HCT116 (cell line): Measurements from ENCODE around the gene ZNF316. TPM values are rescaled to one million over a fixed set of nuclear protein-coding genes. Genes with fewer than 3 reads are reported as not detected.

Experiments
- ATAC-seq: fragments of 200-7000 bp; cut with Tn5 transposase; 2 replicates; pipeline ENCODE4 v1.9.1; 2020; ENCODE audit warnings: mild to moderate bottlenecking, moderate library complexity
- BruUV-seq: library from RNA; stranded (reverse); fragments of 400-500 nt; replicated peaks from 2 replicates; lab custom pipeline; 2021; lab: Mats Ljungman, UMichigan
- CTCF ChIA-PET: fragments of 300-600 bp; sonication (Branson Sonifier 250); formaldehyde crosslinking; loops from one replicate; lab custom pipeline; 2021; ENCODE audit warnings: antibody characterized with exemption; lab: Charles Lee
- POLR2A ChIA-PET: fragments of 300-600, 350-600 bp; sonication (Branson Sonifier 250); formaldehyde crosslinking; loops from one replicate; lab custom pipeline; 2021; ENCODE audit warnings: antibody characterized with exemption; lab: Charles Lee
- RAD21 ChIA-PET, 2 experiments: fragments of 300-600 bp; sonication (Branson Sonifier 250); formaldehyde crosslinking; loops; one replicate each; lab custom pipeline; 2023; ENCODE audit warnings: low total read pairs in 2 of 2; ENCODE audit not compliant: uncharacterized antibody in 2 of 2, unreplicated experiment in 2 of 2, low non-redundant PET in 1 of 2; lab: Charles Lee
- DNase-seq: peaks from one replicate; pipeline ENCODE4 v3.0.0-alpha.2; 2010; ENCODE audit warnings: low read depth, low spot score
- H2AFZ ChIP-seq: fragments of 200-600 bp; shearing (Covaris generic), sonication (generic); 2 replicates; pipeline ENCODE4 v1.6.1; 2017; ENCODE audit warnings: low read depth, mixed run types, mixed read lengths, antibody characterized with exemption, low read length; ENCODE audit not compliant: poor library complexity, severe bottlenecking
- H3K27ac ChIP-seq: 2 replicates; pipeline ENCODE4 v1.5.1; 2012; ENCODE audit warnings: low read depth, low read length
- H3K27me3 ChIP-seq: fragments of 200-600 bp; sonication (generic); 2 replicates; pipeline ENCODE4 v1.6.1; 2016; ENCODE audit warnings: mixed run types, low read length, mixed read lengths; ENCODE audit not compliant: insufficient read depth
- H3K36me3 ChIP-seq, 2 experiments: fragments of 200-500 bp in 1 of 2; fragments of 200-600 bp in 1 of 2; sonication (Bioruptor generic) in 1 of 2; sonication (generic) in 1 of 2; 2 replicates each; pipeline versions ENCODE4 v1.5.1 to v1.6.1; 2014 to 2016; ENCODE audit warnings: low read length in 2 of 2, inconsistent platforms in 1 of 2, mixed read lengths in 1 of 2, mixed run types in 1 of 2; ENCODE audit not compliant: insufficient read depth in 2 of 2, control insufficient read depth in 1 of 2
- H3K4me1 ChIP-seq, 2 experiments: fragments of 200-600 bp in 1 of 2; sonication (generic) in 1 of 2; 2 replicates each; pipeline versions ENCODE4 v1.5.1 to v1.6.1; 2012 to 2017; ENCODE audit warnings: low read length in 2 of 2, inconsistent platforms in 1 of 2, mild to moderate bottlenecking in 1 of 2, mixed read lengths in 1 of 2, mixed run types in 1 of 2, moderate library complexity in 1 of 2; ENCODE audit not compliant: insufficient read depth in 2 of 2, control insufficient read depth in 1 of 2
- H3K4me2 ChIP-seq: fragments of 200-600 bp; sonication (generic); 2 replicates; pipeline ENCODE4 v1.6.1; 2017; ENCODE audit warnings: mixed run types, low read length, mixed read lengths
- H3K4me3 ChIP-seq, 2 experiments: fragments of 200-600 bp in 1 of 2; sonication (generic) in 1 of 2; replicated peaks in 1 of 2; 2 replicates each; pipeline ENCODE4 v1.5.1; 2011 to 2016; ENCODE audit warnings: low read length in 2 of 2, control low read depth in 1 of 2, low read depth in 1 of 2, mild to moderate bottlenecking in 1 of 2, mixed read lengths in 1 of 2, mixed run types in 1 of 2
- H3K79me2 ChIP-seq: fragments of 200-600 bp; sonication (generic); 2 replicates; pipeline ENCODE4 v1.6.1; 2017; ENCODE audit warnings: mild to moderate bottlenecking, mixed run types, low read length, moderate library complexity, mixed read lengths; ENCODE audit not compliant: insufficient read depth
- H3K9ac ChIP-seq: fragments of 200-600 bp; sonication (generic); 2 replicates; pipeline ENCODE4 v1.6.1; 2016; ENCODE audit warnings: low read length, mixed read lengths
- H3K9me2 ChIP-seq: fragments of 200-600 bp; sonication (generic), shearing (Covaris generic); 2 replicates; pipeline ENCODE4 v1.6.1; 2017; ENCODE audit warnings: mixed run types, mild to moderate bottlenecking, moderate library complexity; ENCODE audit not compliant: insufficient read depth
- H3K9me3 ChIP-seq, 2 experiments: fragments of 200-500 bp in 1 of 2; fragments of 200-600 bp in 1 of 2; sonication (Bioruptor generic) in 1 of 2; sonication (generic) in 1 of 2; 2 replicates each; pipeline ENCODE4 v1.6.1; 2014 to 2017; ENCODE audit warnings: low read length in 2 of 2, mixed read lengths in 2 of 2, inconsistent platforms in 1 of 2, low read depth in 1 of 2, mild to moderate bottlenecking in 1 of 2, mixed run types in 1 of 2, moderate library complexity in 1 of 2; ENCODE audit not compliant: control insufficient read depth in 1 of 2, insufficient read depth in 1 of 2
- H4K20me1 ChIP-seq: fragments of 200-600 bp; sonication (generic), shearing (Covaris generic); 2 replicates; pipeline ENCODE4 v1.6.1; 2017; ENCODE audit warnings: mixed run types, mild to moderate bottlenecking, moderate library complexity; ENCODE audit not compliant: insufficient read depth
- CEBPB ChIP-seq: IDR thresholded peaks from 2 replicates; pipeline ENCODE4 v1.6.1; 2012; ENCODE audit warnings: low read depth
- CTCF ChIP-seq, 3 experiments: fragments of 200-600 bp in 1 of 3; sonication (generic) in 1 of 3; IDR thresholded peaks in 2 of 3; conservative IDR thresholded peaks in 1 of 3; 2 replicates each; pipeline ENCODE4 v1.5.1; 2012 to 2017; ENCODE audit warnings: low read depth in 2 of 3, low read length in 2 of 3, antibody characterized with exemption in 1 of 3, borderline replicate concordance in 1 of 3, control low read depth in 1 of 3, mild to moderate bottlenecking in 1 of 3, mixed read lengths in 1 of 3, mixed run types in 1 of 3, moderate library complexity in 1 of 3; ENCODE audit not compliant: insufficient read depth in 1 of 3
- EGR1 ChIP-seq: IDR thresholded peaks from 2 replicates; pipeline ENCODE4 v1.6.1; 2012; ENCODE audit warnings: low read depth
- ELF1 ChIP-seq: IDR thresholded peaks from 2 replicates; pipeline ENCODE4 v1.6.1; 2012; ENCODE audit warnings: low read depth, borderline replicate concordance
- EZH2phosphoT487 ChIP-seq: fragments of 200-600 bp; IDR thresholded peaks from 2 replicates; pipeline ENCODE4 v1.6.1; 2018; ENCODE audit warnings: antibody characterized with exemption, borderline replicate concordance
- FOSL1 ChIP-seq: IDR thresholded peaks from 2 replicates; pipeline ENCODE4 v1.6.1; 2012; ENCODE audit warnings: low read depth
- POLR2A ChIP-seq: IDR thresholded peaks from 2 replicates; pipeline ENCODE4 v1.7.0; 2011; ENCODE audit warnings: borderline replicate concordance; ENCODE audit not compliant: insufficient read depth, insufficient read length; ENCODE audit errors: extremely low read depth
- POLR2AphosphoS5 ChIP-seq: IDR thresholded peaks from 2 replicates; pipeline ENCODE4 v1.6.1; 2011; ENCODE audit warnings: mild to moderate bottlenecking, low read depth, low read length, moderate library complexity
- REST ChIP-seq: IDR thresholded peaks from 2 replicates; pipeline ENCODE4 v1.6.1; 2012; ENCODE audit warnings: low read depth
- ZBTB33 ChIP-seq: IDR thresholded peaks from 2 replicates; pipeline ENCODE4 v1.6.1; 2011; ENCODE audit warnings: mild to moderate bottlenecking, low read length, moderate library complexity; ENCODE audit not compliant: insufficient replicate concordance; ENCODE audit errors: extremely low read depth
- ZFX ChIP-seq: fragments of 450-650 bp; IDR thresholded peaks from 2 replicates; pipeline ENCODE4 v1.6.1; 2017
- ZNF274 ChIP-seq: fragments of 200-500 bp; sonication (Bioruptor generic); IDR thresholded peaks from 2 replicates; pipeline ENCODE4 v1.6.1; 2014; ENCODE audit warnings: mild to moderate bottlenecking, low read depth, low read length, inconsistent platforms
- intact Hi-C: fragments of 100-400 bp; cut with micrococcal nuclease; formaldehyde crosslinking; loops from 2 replicates; pipeline ENCODE4 v1.10.0; 2022
- total RNA-seq: library from RNA; stranded (reverse); gene quantifications from one replicate; pipeline ENCODE4 v1.2.1, GENCODE V29; 2021; ENCODE audit not compliant: unreplicated experiment

ZNF316 gene
- total RNA-seq, 1 experiment from 2014 or later = 25.0 TPM

- Histone ChIP-seq H3K79me2 (no peaks in the 10 kb centered on the region), H3K27ac (no peak overlapping the region), H4K20me1 (no peaks in the 10 kb centered on the region), H2AFZ (no peak overlapping the region), H3K4me2 (no peak overlapping the region), H3K27me3 (peaks cover 3% of the 10 kb centered on the region; the same call in 1 of the 2 replicates), H3K9me3 (no peaks in the 10 kb centered on the region), H3K9ac (no peak overlapping the region), H3K4me3 (no peak overlapping the region), H3K4me1 (no peaks in the 10 kb centered on the region), H3K9me2 (no peaks in the 10 kb centered on the region), H3K36me3 (no peaks in the 10 kb centered on the region)
- ChIA-PET RAD21 (no interaction called here), POLR2A (no interaction called here), CTCF (no interaction called here)
- DNase-seq (no peak), ATAC-seq (no peak)
- no TSS peak for BruUV-seq
- intact Hi-C loops = no loop called here
- no peak for TF ChIP-seq ZFX
Measured at GRCh38 chr7:6616854-6617643, 20.1 kb upstream of the ZNF316 start.

GRCh38 chr7:6618621-6619020 lies 18.5 kb upstream of the ZNF316 start:
- H3K9me3 ChIP-seq = no peaks in the 10 kb centered on the region
- ChIA-PET RAD21 (no interaction called here), CTCF (no interaction called here), POLR2A (no interaction called here)
- H3K9ac ChIP-seq = no peak overlapping the region
- ATAC-seq (no peak), DNase-seq (no peak)
- H3K9me2 ChIP-seq = no peaks in the 10 kb centered on the region
- no peaks in the 10 kb centered on the region for H3K4me1 ChIP-seq
- H3K4me2 ChIP-seq = no peak overlapping the region
- H3K27ac ChIP-seq = no peak overlapping the region
- H4K20me1 ChIP-seq = no peaks in the 10 kb centered on the region
- no peaks in the 10 kb centered on the region for H3K36me3 ChIP-seq
- intact Hi-C loops = no loop called here
- no peak overlapping the region for H2AFZ ChIP-seq
- H3K4me3 ChIP-seq = no peak overlapping the region
- H3K79me2 ChIP-seq = no peaks in the 10 kb centered on the region
- no TSS peak for BruUV-seq
- peaks cover 3% of the 10 kb centered on the region; the same call in 1 of the 2 replicates for H3K27me3 ChIP-seq
- no peak for TF ChIP-seq CTCF (IDR thresholded peaks at IDR 0.05 in 2 of 3, conservative IDR thresholded peaks at IDR 0.05 in 1 of 3; ENCODE audit: borderline replicate concordance in 1 of 3, insufficient read depth in 1 of 3, low read depth in 2 of 3, low read length in 2 of 3)
- TF ChIP-seq REST = no peak
- TF ChIP-seq FOSL1 = no peak
- no peak for TF ChIP-seq ZBTB33
- TF ChIP-seq ZNF274 = no peak
- TF ChIP-seq ELF1 = no peak
- no peak for TF ChIP-seq POLR2AphosphoS5
- no peak for TF ChIP-seq CEBPB
- TF ChIP-seq POLR2A = no peak
- no peak for TF ChIP-seq EZH2phosphoT487
- no peak for TF ChIP-seq EGR1
